ENCODE results near the gene FBXW4. TPM values are rescaled to one million over a fixed set of nuclear protein-coding genes. Genes with fewer than 3 reads are reported as not detected.

Gene FBXW4
- total and polyA plus RNA-seq, 9 of the 15 experiments (the other 6 are each of a cell fraction or from before 2014, with no cell fraction given) = 1.0 to 10.6 (median 5.4) TPM

- H3K36me3 ChIP-seq (ENCODE audit: control insufficient read depth, insufficient read depth, low read length) = no peaks in the 10 kb centered on the region
- FAIRE-seq (no peak), DNase-seq (ENCODE audit: extremely low read depth in 1 of 4, low spot score in 3 of 4) (peak in 1 of 4 experiments; percentile 4), ATAC-seq (peak; percentile 59; the same call in 1 of the 3 replicates)
- H3K27me3 ChIP-seq (ENCODE audit: control insufficient read depth in 2 of 2, insufficient read depth in 2 of 2, low read length in 2 of 2) = no peaks in the 10 kb centered on the region
- H3K4me2 ChIP-seq (ENCODE audit: insufficient read depth, low read length) = no peak overlapping the region
- H3K79me2 ChIP-seq (ENCODE audit: control insufficient read depth, insufficient read depth, low read length) = no peaks in the 10 kb centered on the region
- no peak overlapping the region for H3K27ac ChIP-seq (ENCODE audit: extremely low read depth, low read depth, low read length)
- H3K9me3 ChIP-seq (replicated peaks; ENCODE audit: control insufficient read depth, insufficient read depth, low read depth, low read length) = no peaks in the 10 kb centered on the region
- no TSS peak for BruUV-seq (replicated peaks)
- 76% methylated on average over 7 of the region's 16 CpGs for WGBS (ENCODE audit: insufficient coverage, low coverage, missing lambda C conversion rate)
- H3K9ac ChIP-seq (ENCODE audit: insufficient read depth in 1 of 2, low read depth in 2 of 2, low read length in 2 of 2) = no peak overlapping the region
- peaks cover 7 to 9% of the 10 kb centered on the region in 2 experiments; a peak in 2 of 5 replicates for H3K4me1 ChIP-seq (replicated peaks in 1 of 2; ENCODE audit: control insufficient read depth in 2 of 2, insufficient read depth in 2 of 2, low read length in 2 of 2)
- ChIA-PET CTCF (ENCODE audit: low intra/inter-chr PET ratio) (no interaction called here), POLR2A (no interaction called here)
- H2AFZ ChIP-seq (ENCODE audit: low read depth, low read length) = no peak overlapping the region
- H4K20me1 ChIP-seq (replicated peaks; ENCODE audit: control insufficient read depth, insufficient read depth, low read length) = no peaks in the 10 kb centered on the region; the same call in 1 of the 2 replicates
- no peak overlapping the region for H3K4me3 ChIP-seq
- intact Hi-C loops (cut with micrococcal nuclease) (no loop called here), in situ Hi-C loops (cut with MboI) (no loop called here)
- no peaks in the 10 kb centered on the region for H3K9me1 ChIP-seq (ENCODE audit: control insufficient read depth, insufficient read depth, low read length)
- TF ChIP-seq ETS2 (tag; IDR thresholded peaks at IDR 0.05; ENCODE audit: borderline replicate concordance, poor library complexity, severe bottlenecking) (no peak), STAG1 (CRISPR knock-in tag; IDR thresholded peaks at IDR 0.05; ENCODE audit: borderline replicate concordance) (no peak), ZNF561 (CRISPR knock-in tag; conservative IDR thresholded peaks at IDR 0.05) (no peak), ZNF639 (CRISPR knock-in tag; conservative IDR thresholded peaks at IDR 0.05 in 1 of 2, IDR thresholded peaks at IDR 0.05 in 1 of 2) (no peak), SOX6 (IDR thresholded peaks at IDR 0.05) (no peak), AFF1 (IDR thresholded peaks at IDR 0.05; ENCODE audit: low read depth in 1 of 2, partially characterized antibody in 2 of 2) (no peak), ZEB2 (IDR thresholded peaks at IDR 0.05) (no peak), BCLAF1 (IDR thresholded peaks at IDR 0.05; ENCODE audit: borderline replicate concordance in 1 of 2, control insufficient read depth in 1 of 2, low read depth in 2 of 2, low read length in 1 of 2) (no peak), CEBPG (CRISPR knock-in tag; IDR thresholded peaks at IDR 0.05) (no peak), CEBPG (tag; conservative IDR thresholded peaks at IDR 0.05 in 1 of 2, IDR thresholded peaks at IDR 0.05 in 1 of 2) (no peak), HDGF (IDR thresholded peaks at IDR 0.05) (no peak), NR3C1 (CRISPR knock-in tag; IDR thresholded peaks at IDR 0.05) (no peak)
Measured at GRCh38 chr10:101611096-101611905, 83.7 kb downstream of the FBXW4 start.

Data from K562 (cell line).